GM18867 (cell line): ENCODE results near the gene BLMH.

Experiments
- ATAC-seq: cut with Tn5 transposase; IDR thresholded peaks from one replicate; pipeline ENCODE4 v1.9.1; 2021; ENCODE audit warnings: mild to moderate bottlenecking, moderate library complexity; ENCODE audit not compliant: unreplicated experiment

The BLMH gene

GRCh38 chr17:30308406-30308805 lies 16.7 kb upstream of the BLMH start:
- no peak for ATAC-seq

- ATAC-seq: no peak
Observed at GRCh38 chr17:30304778-30305177, 13.0 kb upstream of the BLMH start.

DNA sequence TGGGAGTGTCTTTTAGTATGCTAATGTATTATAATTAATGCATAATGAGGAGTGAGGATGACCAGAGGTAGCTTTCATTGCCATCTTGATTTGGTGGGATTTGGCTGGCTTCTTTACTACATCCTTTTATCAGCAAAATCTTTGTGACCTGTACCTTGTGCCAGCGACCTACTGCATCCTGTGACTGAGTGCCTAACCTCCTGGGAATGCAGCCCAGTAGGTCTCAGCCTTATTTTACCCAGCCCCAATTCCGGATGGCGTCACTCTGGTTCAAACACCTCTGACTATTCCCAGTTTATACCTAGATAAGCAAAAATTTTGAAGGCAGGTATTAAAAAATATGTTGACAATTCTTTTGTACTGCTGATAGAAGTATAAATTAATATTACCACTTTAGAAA lies 10.5 kb upstream of the BLMH start:
- no peak for ATAC-seq

GRCh38 chr17:30300818-30301217 lies 9.1 kb upstream of the BLMH start:
- ATAC-seq: no peak

DNA sequence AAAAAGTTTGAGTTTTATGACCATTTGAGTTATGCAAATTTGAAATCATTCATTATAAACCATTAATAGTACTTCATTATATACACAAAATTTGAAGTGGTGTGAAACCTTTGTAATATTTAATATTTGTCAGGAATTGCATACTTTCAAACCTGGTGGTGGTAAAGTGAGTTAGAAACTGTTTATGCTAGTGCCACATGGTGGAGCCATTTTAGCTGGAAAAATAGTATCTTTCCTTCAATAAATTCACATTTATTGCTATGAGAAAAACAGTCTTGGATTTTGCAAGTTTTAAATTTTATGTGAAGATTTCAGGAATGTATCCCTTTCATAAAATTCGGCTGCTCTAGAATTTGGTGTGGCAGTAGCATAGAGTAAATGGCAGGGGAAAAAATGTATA lies 7.3 kb upstream of the BLMH start:
- no peak for ATAC-seq

- no peak for ATAC-seq
Observed at GRCh38 chr17:30297715-30298114, 6.0 kb upstream of the BLMH start.

GRCh38 chr17:30296499-30297080 lies 4.8 kb upstream of the BLMH start:
- ATAC-seq: no peak

GRCh38 chr17:30292286-30292858 lies 628 bp upstream of the BLMH start:
- peak; percentile 6 for ATAC-seq

- no peak for ATAC-seq
Observed at GRCh38 chr17:30290696-30291542, 825 bp downstream of the BLMH start.

- ATAC-seq: no peak
Observed at GRCh38 chr17:30290077-30290476, 1.7 kb downstream of the BLMH start.

DNA sequence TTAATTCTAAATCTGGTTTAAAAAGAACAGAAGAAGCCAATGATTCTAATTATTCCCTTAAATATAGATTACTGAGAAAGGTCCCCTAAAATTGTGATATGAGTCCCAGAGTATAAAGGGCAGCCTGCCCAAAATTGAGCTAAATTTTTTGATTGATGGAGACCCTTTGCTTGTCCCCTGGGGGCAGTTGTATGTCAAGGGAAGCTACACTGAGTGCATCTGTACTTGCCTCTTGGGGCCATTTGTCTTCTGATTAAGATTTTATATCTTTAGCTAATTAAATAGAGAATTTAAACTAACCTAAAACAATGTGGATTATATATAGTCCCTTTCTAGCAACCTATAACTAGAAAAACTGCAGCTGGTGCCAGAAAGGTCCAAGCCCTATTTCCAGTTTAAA lies 12.6 kb downstream of the BLMH start:
- ATAC-seq: no peak

DNA sequence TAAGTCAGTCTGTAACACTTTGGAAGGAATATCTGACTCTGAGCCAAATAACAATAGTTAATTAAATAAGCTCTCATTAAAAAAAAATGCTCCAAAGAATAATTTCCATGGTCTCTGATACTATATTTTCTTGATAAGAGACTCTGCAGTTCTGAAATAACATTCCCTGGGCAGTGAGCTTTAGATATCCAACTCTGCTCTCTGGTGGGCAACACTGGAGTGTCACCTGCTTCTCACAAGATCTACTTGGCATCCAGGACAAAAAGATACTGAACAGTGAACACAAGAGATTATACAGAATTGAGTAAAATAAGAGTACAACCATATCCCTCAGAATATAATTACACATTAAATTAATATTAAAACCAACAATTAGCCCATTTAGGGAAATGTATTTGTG lies 13.7 kb downstream of the BLMH start:
- ATAC-seq: no peak

DNA sequence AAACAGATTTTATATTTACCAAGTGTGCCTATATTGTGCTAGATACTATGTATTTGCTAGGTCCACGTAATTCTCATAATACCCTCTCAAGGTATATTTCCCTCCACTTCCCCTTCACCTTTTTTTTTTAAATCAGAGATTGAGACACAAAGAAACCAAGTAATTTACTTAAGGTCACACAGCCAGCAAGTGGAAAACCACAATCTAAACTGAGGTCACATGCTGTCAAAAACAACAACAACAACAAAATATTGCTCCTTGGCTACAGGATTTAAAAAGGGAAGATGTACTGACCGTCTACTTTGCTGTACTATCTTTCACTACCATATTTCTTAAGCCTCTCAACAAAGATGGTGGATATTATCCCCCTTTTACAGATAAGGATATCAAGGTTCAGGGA lies 15.8 kb downstream of the BLMH start:
- ATAC-seq: no peak

DNA sequence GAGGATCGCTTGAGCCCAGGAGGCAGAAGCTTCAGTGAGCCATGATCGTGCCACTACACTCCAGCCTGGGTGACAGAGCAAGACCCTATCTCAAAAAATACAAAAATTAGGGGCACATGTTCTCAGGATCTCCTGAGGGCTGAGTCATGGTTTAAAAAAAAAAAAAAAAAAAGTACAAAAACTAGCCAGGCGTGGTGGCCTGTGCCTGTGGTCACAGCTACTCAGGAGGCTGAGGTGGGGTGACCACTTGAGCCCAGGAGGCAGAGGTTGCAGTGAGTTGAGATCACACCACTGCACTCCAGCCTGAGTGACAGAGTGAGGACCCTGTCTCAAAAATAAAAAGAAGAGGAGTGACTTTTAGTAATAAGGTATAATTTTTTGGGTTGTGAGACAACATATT lies 16.9 kb downstream of the BLMH start:
- no peak for ATAC-seq

GRCh38 chr17:30273373-30273772 lies 18.4 kb downstream of the BLMH start:
- ATAC-seq: no peak

GRCh38 chr17:30271102-30271501 lies 20.6 kb downstream of the BLMH start:
- ATAC-seq: no peak

DNA sequence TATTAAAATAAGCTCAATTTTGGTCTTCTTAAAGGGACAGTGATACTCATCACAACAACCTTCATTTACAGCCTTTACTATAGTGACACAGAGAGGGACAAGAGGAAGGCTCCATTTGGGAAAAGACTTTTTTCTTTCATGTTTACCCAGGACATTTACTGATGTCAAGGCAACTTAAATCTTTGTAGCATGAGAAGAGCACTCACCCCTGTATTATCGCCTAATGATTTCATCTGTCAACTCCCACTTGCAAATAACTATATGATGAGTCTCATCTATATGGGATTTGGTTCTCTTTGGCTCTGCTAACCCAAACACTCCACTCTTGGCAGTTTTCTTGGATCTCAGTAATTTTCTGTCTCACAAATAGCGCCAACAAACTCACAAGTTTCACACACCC lies 24.1 kb downstream of the BLMH start:
- ATAC-seq: no peak

GRCh38 chr17:30263552-30264333 lies 28.0 kb downstream of the BLMH start:
- ATAC-seq: no peak

DNA sequence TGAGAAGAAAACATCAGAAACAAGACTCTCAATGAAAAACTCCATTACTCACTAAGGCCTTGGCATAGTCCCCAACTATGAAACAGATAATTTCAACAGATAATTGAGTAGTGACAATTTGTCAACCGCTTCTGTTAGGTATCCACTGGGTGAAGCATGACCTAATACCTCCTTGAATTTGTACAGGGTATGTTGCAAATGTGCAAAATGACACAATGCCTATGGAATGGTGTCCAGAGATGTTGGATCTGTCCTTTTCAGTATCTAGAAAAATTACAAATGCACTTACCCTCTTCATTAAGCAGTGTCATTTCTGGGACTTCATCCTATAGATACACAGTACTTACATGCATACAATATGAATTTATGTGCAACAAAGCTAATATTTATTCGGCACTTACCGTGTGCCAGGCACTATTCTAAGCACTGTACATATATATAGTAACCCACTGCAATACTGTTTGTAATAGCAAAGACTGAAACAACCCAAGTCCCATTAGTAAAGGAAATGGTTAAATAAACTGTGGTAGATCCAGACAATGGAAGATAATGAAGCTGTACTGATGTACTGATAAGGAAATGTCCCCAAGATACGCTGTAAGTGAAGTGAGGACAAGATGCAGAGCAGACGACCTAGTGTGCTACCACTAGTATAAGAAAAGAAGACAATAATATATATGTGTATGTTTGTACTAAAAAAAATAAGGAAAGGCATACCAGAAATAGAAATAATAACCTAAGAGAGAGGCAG lies 34.8 kb downstream of the BLMH start:
- no peak for ATAC-seq

GRCh38 chr17:30254150-30254549 lies 37.6 kb downstream of the BLMH start:
- no peak for ATAC-seq

DNA sequence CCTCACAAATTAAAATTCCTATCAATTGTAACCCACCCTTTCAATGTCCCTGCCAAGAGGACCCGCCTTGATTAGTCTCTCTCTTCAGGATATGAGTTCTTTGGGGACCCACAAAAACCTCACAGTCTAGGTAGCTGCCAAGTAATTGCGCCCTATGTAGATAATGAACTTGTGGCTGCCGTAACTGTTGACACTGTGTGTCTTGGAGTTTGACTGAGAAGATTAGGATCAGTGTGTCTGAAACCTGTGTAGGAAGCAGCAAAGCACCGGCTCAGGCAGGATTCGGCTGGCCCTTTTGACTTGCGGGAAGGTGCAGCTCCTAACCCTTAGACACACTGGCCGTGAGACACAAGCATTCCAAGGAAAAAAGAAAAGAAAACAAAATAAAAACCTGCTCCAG lies 38.4 kb downstream of the BLMH start:
- no peak for ATAC-seq
